DMS153 (cell line): ENCODE measurements around the gene HEATR5A.
"Not testable (repeated sequence)": the region's sequence is repeated elsewhere in the genome, so short reads cannot be mapped to it uniquely, and the experiment has no call there.

Source experiments
- DNase-seq: peaks from one replicate; lab custom pipeline; 2025; lab: John Stamatoyannopoulos, UW

HEATR5A gene

GRCh38 chr14:31388687-31389413 lies 31.5 kb downstream of the HEATR5A start:
- no peak for DNase-seq

GRCh38 chr14:31387091-31387490 lies 33.3 kb downstream of the HEATR5A start:
- DNase-seq: no peak

GRCh38 chr14:31386271-31386670 lies 34.1 kb downstream of the HEATR5A start:
- no peak for DNase-seq

GRCh38 chr14:31382221-31382620 lies 38.1 kb downstream of the HEATR5A start:
- DNase-seq: no peak

- no peak for DNase-seq
Measured at GRCh38 chr14:31380106-31380505, 40.2 kb downstream of the HEATR5A start.

GRCh38 chr14:31379125-31379947 lies 41.0 kb downstream of the HEATR5A start:
- DNase-seq: not testable (repeated sequence)

GRCh38 chr14:31377433-31377832 lies 42.9 kb downstream of the HEATR5A start:
- no peak for DNase-seq

- DNase-seq: no peak
Measured at GRCh38 chr14:31371646-31372045, 48.7 kb downstream of the HEATR5A start.

- DNase-seq: no peak
Measured at GRCh38 chr14:31363331-31364073, 56.8 kb downstream of the HEATR5A start.

GRCh38 chr14:31362746-31363145 lies 57.6 kb downstream of the HEATR5A start:
- no peak for DNase-seq

- DNase-seq: not testable (repeated sequence)
Measured at GRCh38 chr14:31361761-31362160, 58.6 kb downstream of the HEATR5A start.

- DNase-seq: no peak
Measured at GRCh38 chr14:31360919-31361662, 59.3 kb downstream of the HEATR5A start.

- no peak for DNase-seq
Measured at GRCh38 chr14:31357279-31357678, 63.1 kb downstream of the HEATR5A start.

GRCh38 chr14:31346097-31346496 lies 74.3 kb downstream of the HEATR5A start:
- DNase-seq: no peak

- no peak for DNase-seq
Measured at GRCh38 chr14:31341280-31341679, 79.1 kb downstream of the HEATR5A start.

- DNase-seq: no peak
Measured at GRCh38 chr14:31340297-31341063, 79.9 kb downstream of the HEATR5A start.

GRCh38 chr14:31339743-31340142 lies 80.6 kb downstream of the HEATR5A start:
- no peak for DNase-seq

GRCh38 chr14:31337331-31337730 lies 83.0 kb downstream of the HEATR5A start:
- DNase-seq: no peak

GRCh38 chr14:31336646-31337045 lies 83.7 kb downstream of the HEATR5A start:
- DNase-seq: no peak

- DNase-seq: not testable (repeated sequence)
Measured at GRCh38 chr14:31331395-31331794, 89.0 kb downstream of the HEATR5A start.
